OCI-M2 (cell line): ENCODE results near the gene GRIK4.
"Not testable (repeated sequence)": the region's sequence is repeated elsewhere in the genome, so short reads cannot be mapped to it uniquely, and the experiment has no call there.

Experiments
- DNase-seq: peaks from one replicate; lab custom pipeline; 2025; ENCODE audit not compliant: unreplicated experiment; lab: John Stamatoyannopoulos, UW

GRIK4 gene

DNA sequence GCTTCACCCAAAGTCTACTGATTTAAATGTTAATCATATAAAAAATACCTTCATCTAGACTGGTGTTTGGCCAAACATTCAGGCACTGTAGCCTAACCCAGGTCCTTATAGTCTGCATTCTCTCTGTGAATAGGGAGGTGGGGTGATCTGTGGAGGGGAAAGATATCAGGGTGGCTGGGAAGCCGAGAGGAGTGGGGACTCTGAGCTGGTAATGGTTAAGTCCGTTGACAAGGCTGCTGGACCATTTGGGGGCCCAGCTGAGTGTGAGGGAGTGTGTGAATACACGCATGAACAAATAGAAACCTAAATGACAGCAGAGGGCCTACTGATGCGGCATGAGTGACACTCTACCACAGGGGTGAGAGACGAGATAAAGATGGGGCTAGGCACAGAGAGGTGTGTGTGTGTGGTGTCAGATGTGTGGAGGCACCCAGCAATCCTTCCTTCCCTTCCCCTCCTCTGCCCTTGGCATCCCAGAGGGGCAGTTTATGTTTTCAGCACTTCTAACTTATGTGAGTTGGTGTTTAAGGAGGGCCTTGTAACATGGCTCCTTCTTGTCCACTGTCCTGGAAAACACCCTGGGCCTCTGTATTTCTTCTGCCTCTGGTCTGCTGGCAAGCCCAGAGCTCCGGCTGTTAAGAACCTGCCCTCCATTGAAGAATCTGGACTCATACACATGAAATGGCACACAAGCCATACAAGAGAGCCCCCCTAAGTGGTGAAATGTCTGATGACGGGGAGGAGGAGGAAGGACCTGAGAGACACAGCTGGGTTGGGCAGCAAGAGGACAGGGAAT lies 263.2 kb downstream of the GRIK4 start:
- no peak for DNase-seq

DNA sequence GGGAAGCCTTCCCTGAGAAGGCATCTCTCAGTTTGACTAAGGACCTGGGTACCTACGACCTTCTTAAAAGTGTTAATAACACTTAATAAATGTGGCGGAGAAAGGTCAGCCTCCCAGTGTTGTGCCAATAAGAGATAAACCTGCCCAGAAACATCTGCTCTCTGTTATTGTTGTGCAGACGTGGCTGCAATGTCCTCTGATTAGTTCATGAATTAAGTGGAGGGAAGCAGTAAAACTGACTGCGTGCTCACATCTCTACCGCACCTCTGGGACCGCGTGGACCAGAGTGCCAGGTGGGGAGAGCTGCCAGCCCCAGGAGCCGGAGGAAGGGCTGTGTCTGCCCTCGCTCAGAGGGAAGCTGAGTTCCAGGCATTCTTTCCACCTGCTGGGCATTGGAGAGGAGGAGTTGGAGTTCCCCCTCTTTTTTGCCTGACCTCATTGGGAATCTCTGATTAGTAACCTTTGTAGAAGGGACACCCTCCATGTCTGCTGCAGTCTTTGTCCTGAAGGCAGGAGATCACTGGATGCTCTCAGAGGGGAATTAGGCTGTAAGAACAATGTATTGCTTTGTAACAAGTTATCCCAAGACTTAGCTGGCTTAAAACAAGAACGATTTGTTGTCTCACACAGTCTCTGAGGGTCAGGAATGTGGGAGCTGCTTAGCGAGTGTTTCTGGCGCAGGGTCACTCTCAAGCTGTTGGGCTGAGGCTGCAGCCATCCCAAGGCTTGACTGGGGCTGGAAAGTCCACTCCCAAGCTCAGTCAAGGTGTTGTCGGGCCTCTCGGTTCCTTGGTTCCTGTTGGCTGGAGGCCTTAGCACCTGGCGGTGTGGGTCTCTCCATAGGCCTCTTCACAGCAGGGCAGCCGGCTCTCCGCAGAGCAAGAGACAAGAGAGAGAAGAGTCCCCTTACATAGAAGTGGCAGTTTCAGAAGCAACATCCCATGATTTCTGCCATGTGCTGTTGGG lies 264.7 kb downstream of the GRIK4 start:
- no peak for DNase-seq

DNA sequence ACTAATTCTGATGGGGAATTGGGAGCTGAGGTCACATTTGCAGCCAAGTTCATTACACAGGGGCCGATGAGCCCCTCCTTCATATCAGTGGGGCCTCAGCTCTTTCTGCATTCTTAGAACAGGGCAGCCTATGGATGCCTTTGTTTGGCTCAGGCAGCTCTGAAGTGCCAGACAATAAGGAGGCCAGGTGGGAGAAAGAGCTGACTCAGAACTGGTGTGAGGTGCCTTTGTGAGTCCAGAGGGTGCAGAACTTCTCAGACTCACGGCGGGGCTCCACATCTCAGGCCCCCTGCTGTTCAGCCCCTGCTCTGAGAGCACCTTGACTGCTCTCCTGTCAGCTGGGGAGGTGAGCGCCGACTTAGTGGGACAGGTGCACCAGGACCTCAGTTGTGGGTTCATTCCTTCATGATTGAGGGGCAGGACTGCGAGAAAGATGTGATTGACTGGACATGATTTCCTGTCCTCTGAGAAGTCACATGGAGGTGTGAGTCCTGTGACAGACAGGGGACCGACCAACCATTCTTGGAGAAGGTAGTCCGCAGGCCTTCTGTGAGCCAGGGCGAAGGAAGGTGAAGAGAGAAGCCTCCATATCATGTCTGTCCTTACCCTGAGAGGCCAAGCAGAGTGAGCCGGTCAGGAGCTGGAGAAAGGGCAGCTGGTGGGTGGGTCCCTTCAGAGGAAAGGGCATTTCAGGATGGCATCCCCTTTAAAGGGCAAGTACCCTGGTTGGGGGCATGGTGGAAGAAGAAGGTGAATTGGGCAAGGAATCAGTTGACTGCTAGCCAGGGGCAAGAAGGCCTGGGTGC lies 267.3 kb downstream of the GRIK4 start:
- DNase-seq = no peak

- DNase-seq = no peak
These were observed 268.7 kb downstream of the GRIK4 start for GRCh38 chr11:120780239-120780638.

DNA sequence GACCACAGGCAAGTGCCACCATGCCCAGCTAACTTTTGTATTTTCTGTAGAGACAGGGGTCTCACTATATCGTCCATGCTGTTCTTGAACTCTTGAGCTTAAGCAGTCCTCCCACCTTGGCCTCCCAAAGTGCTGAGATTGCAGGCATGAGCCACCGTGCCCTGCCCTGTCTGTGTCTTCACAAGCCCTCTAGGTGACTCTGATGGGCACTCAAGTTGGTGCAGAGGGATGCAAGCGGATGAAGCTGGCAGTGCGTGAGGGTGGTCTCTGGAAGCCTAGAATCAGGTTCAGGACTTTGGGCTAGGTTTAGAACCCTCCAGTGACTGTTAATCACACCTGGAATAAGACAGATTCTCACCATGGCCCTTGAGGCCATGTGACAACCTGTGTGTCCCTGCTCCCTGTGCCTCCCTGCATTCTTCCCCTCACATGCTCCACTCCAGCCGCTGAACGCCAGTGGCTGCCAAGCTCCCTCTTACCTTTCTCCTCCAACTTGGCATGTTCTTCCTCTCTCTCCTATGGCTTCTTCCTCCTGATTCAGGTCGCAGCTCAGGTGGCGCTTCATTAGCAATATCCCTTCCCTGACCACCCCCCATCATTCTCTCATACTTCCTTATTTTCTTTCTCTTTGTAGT lies 270.1 kb downstream of the GRIK4 start:
- no peak for DNase-seq

DNA sequence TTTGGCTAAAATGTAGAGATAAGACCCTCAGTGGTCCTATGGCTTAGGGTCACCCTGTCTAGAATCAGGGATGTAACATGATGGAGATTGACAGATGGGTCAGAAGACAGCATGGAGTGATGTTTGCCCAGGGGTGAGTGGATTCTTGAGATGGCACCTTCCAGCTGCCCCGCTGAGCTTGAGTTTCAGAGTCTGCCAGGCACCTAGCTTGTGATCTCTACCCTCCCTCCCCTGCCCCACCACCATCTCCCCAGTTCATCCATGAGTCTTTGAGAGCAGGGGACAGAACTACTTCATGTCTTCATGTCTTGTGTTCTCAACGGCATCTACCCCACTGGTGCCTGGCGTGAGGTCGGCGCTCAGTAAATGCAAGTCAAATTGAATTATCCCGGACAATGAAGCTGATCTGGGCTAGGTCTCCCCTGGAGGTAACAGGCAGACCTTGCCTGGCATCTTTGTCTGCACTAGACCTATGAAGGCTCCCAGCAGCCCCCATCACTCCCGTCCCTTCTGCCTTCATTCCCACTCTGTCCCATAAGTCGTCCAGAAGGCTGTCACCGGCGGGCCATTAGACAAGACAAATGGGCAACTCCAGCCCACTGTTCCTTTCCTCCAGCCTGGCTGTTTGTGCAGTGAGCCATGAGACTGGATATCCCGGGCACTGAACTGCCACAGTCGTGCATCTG lies 273.2 kb downstream of the GRIK4 start:
- no peak for DNase-seq

DNA sequence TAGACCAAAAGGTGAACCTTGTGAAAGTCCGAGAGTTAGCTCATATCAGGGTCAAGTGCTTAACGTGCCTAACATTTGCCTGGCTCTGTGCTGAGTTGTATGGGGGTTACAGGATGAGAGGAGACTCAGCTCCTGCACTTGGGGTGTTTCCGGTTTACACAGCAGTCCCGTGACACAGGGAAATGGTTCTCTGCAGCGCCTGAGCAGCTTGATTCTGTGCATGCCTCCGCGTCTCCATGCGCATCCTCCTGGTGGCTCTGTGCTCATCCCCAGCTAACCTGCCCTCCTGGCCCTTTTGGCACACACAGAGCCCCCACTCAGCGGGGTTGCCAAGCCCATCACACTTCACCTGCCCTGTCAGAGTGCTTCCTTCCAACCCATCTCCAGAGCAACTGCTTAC lies 274.0 kb downstream of the GRIK4 start:
- DNase-seq = no peak

DNA sequence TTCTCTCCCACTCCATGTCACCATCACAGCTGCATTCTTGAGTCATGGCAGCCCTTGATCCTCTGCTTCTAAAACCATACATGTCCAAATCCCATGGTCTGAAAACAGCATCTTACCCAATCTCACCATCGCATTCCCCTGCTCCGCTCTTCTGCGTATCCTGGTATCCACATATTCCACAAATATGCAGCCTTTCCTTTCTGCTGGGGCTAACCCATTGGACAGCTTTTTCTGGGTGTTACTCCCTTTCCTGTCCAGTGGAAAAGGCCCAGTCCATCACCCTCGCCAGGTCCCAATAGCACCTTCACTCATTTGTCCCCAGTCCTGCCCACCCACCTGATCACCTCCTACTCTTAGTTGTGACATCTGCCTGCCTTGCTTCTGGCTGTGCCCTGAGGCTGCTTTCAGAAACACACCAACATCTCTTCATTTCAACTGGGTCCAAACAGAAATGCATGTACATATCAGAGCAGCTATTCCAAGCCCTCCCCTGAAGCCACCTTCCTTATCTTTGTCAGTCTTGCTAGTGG lies 274.7 kb downstream of the GRIK4 start:
- DNase-seq = no peak

- not testable (repeated sequence) for DNase-seq
These were observed 275.7 kb downstream of the GRIK4 start for GRCh38 chr11:120787224-120787623.

GRCh38 chr11:120789391-120789790 lies 277.8 kb downstream of the GRIK4 start:
- no peak for DNase-seq

- DNase-seq = no peak
These were observed 280.8 kb downstream of the GRIK4 start for GRCh38 chr11:120792306-120792705.

GRCh38 chr11:120793150-120793549 lies 281.6 kb downstream of the GRIK4 start:
- DNase-seq = no peak

DNA sequence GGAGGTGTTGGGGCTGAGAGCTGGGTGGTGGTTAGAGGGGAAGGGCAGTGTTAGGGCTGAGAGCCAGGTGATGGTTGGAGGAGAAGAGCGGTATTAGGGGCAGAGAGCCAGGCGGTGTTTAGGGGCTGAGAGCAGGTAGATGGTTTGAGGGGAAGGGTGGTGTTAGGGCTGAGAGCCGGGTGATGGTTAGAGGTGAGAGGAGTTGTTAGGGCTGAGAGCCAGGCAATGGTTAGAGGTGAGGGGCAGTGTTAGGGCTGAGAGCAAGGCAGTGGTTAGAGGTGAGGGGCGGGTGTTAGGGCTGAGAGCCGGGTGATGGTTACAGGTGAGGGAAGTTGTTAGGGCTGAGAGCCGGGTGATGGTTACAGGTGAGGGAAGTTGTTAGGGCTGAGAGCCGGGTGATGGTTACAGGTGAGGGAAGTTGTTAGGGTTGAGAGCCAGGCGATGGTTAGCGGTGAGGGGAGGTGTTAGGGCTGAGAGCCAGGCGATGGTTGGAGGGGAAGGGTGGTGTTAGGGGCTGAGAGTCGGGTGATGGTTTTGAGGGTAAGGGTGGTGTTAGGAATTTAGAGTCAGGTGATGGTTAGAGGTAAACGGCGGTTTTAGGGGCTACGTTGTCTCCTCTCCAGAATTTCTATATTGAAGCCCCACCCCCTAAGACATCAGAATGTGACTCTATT lies 282.4 kb downstream of the GRIK4 start:
- no peak for DNase-seq

- DNase-seq = no peak
These were observed 283.2 kb downstream of the GRIK4 start for GRCh38 chr11:120794748-120795147.

DNA sequence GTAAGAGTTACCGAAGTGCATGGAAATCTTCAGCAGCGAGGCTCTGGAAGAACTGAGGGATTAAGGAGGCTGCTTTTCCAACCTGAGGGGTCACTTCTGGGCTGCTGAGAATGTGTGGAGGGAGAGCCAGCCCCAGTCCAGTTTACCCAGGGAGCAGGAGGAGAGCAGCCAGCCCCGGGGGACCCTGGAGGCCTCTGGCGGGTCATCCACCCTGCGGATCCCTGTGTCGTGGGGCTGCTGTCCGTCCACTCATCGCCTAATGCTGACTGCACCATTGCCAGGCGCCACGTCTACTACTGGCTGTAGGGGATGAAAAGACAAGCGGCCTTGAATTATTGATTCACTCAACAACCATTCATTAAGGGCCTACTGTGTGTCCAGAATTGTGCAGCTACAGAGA lies 283.6 kb downstream of the GRIK4 start:
- no peak for DNase-seq

GRCh38 chr11:120797143-120797542 lies 285.6 kb downstream of the GRIK4 start:
- DNase-seq = no peak

DNA sequence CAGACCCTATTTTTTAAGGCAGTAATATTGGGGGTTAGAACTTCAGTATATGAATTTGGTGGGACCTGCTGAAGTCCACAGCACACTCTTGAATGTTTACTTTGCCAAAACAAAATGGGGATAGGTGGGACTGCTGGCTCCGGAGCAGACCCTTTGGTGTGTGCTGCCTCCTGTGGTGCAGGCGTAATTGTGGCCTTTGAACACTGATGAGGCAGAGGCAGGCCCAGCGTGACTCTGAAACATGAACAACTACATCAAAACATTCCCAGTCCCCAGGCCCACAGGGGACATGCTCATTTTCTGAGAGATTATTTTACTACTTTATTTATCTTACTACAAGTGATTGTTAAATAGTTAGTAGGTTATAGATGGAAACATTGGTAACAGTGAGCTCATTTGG lies 287.3 kb downstream of the GRIK4 start:
- no peak for DNase-seq

- DNase-seq = no peak
These were observed 288.7 kb downstream of the GRIK4 start for GRCh38 chr11:120800206-120800605.
